Kidney tubule cell (primary cell): ENCODE results near the gene SND1.
A peak's percentile ranks its signal among the peaks of the same experiment; 100 is the strongest.

ENCODE experiments used
- DNase-seq: peaks from one replicate; pipeline ENCODE4 v3.0.0-alpha.2; 2018; ENCODE audit warnings: low spot score

The SND1 gene

DNA sequence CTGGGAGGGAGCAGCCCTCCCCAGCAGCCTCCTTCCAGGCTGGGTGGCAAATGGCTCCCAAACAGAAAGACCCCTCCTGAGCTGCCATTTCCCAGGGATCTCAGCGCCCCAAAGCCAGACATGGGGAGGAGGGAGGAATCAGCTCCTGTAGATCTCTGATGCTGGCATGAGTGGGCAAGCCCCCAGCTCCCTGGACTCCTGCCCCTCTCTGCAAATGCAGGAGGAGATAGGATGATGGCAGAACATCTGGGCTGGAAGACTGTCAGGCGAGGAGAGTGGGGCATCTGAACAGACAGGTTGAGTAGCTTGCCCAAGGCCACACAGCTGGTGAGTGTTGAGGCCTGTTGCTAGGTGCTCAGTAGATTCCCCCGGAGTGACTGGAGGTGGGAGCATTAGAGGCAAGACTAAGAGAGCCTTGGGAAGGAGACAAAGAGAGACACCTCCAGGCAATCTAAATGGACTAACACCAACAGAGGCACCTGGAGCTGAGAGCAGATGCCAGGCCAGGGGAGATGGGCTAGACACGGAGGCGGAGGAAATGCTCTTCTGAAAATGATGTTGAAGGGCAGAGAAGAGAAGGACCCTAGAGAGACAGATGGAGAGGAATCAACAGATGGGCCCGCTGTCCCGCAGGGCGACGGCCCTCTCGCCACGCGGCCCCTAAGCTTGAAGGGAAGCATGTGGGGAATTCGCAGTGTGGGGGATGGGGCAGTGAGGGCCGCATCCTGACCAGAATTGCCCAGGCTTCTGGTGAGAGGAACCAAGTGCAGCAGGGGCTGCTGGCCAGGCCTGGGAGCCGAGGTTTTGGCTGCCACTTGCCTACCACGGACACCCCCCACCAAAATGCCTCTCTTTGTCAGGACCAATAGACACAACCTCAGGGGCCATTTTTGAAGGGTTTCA lies 464.1 kb downstream of the SND1 start:
- DNase-seq = no peak

DNA sequence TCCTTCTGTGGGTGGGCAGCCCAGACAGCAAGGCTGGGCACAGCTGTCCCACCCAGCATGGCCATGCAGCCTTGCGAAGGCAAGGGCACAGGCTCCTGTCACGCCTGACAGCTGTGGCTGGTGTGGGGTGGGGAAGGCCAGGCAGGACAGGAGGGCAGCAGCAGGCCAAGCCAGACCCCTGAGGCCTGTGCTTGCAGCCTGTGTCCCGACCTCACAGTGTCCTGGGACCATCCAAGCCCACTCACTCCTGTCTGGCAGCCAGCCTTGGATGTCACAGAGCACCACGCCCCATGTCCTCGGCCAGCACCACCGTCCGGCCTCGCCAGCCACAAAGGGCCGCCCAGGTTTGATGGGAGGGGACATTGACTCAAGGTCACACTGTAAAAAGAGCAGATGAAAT lies 464.7 kb downstream of the SND1 start:
- no peak for DNase-seq

DNA sequence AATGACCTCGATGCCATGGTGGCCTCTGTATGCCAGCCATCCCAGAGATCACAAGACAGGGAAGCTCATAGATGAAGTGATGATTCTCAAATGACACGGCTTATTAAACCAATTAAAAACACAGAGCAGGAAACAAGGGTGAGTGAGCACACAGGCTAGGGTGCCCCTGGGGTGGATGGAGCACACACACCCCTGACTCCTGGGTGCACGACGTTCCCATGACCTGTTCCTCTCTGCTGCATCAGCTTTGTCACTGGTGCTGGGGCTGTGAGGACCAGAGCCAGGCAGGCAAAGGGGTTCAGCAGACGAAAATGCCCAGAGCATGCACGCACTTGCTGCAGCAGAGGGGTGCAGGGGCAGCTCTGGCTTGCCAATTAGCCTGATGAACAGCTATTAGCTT lies 465.7 kb downstream of the SND1 start:
- DNase-seq = no peak

DNA sequence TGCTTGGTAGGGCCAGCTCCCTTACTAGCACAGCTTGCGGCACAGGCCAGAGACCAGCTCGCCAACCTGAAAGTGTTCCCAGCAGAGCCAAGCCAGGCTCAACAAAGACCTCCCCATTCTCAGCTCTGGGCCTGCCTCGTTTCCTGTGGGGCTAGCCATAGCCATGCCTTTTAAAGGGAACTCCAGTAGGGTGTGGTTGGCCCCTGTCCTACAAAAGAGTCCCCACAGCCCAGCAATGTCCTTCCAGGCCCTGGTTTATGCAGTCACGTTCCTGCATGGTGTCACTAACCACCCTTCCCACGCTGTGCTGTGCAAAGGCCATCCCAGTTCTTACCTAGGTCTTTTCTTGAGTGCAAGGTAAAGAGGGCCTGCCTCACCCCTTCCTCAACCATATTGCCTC lies 467.0 kb downstream of the SND1 start:
- DNase-seq = no peak

DNA sequence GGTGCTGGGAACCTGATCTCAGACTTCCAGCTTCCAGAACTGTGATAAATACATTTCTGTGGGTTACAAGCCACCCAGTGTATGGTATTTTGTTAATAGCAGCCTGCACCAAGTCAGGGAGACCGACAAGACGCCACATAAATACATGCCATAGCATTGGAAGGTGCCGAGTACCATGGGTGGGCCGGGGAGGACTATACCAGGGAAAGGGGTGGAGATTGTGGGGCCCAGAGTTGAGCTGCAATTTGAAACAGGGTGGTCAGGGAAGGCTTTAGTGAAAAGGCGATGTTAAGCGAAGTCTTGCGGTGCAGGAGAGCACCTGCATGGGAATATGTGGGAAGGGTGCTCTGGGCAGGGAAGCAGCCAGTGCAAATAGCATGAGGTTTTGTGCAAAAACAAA lies 468.1 kb downstream of the SND1 start:
- DNase-seq = no peak

DNA sequence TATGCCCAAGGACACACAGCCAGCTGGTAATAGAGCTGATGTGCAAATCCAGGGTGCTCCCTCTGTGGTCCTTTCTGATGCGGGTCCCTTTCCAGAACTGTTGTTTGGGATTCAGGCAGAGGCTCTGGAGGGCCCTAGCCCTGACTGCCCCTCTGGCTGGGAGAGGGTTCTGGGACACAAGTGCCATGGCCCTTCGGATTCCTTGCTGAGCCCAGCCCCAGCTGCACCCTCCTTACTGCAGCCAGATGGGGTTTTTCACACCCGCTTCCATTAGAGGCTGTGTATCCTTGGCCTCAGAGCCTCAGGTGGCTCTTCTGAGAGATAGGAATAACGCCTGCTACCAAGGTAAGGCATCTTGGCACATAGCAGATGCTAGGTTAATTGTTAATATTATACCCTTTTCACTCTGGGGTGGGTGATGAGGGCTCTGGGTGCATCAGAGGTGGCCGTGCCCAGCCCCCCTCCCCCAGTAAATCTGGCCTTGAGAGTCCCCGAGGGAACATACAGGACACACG lies 469.0 kb downstream of the SND1 start:
- no peak for DNase-seq

DNA sequence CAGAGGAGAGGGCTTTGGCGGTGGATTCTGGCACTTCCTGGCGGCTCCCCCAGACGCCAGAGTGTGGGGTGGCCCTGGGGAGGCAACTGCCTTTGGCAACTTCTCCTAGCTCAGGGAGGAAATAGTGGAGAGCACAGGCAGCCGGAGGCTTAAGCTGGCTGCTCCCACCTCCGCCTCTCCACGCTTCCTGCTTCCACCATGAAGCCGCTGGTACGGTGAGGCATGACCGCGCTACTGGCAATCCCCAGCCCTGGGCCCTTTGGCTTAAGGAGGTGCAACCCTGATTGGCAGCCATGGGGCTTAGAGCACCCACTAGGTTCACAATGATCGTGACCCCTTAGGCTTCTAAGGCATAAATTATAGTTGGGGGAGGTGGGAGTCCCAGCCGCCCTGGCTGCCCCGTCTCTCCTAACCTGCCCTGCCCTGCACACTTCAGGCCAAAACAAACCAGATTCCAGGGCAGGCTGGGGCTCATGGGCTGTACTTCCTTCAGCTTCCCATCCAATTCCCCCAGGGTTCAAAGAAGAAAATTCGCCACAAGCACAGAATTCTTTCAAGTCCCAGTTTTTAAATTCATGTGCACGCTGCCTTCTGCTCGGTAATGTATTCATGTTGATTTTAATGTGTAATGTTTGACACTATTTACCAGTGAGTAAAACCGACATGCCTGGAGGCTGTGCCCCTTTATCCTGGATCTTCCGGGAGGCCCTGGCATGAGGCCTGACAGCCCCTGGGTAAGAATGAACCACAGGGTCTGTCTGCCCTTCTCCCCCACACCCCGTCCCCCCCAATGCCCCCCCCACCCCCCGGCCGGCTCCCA lies 469.9 kb downstream of the SND1 start:
- DNase-seq = peak; percentile 75

DNA sequence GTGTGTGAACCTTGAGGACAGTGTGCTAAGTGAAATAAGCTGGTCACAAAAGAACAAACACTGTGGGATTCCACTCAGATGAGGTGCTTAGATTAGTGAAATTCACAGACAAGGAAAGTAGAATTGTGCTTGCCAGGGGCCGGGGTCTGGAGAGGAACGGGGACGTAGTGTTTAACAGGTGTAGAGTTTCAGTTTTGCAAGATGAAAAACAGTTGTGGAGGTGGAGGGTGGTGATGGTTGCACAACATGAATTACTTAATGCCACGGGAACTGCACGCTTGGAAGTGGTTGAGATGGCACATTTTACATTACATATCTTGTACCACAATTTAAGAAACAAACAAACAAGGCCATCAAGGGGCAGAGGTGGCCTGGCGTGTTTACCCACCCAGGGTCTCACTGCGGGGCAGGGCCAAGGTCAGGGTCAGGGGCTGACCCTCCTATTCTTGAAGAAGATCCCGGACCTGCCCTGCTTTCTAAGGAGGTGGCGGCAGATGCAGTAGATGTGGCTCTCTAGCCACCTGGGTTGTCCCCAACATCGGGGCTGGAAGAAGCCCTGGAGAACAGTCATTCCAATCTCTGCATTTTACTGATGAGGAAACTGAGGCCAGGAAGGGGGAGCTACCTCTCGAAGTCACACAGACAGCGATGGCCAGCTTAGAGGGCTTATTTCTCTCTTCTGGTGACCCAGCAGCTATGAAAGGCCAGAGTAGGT lies 470.7 kb downstream of the SND1 start:
- DNase-seq = no peak

DNA sequence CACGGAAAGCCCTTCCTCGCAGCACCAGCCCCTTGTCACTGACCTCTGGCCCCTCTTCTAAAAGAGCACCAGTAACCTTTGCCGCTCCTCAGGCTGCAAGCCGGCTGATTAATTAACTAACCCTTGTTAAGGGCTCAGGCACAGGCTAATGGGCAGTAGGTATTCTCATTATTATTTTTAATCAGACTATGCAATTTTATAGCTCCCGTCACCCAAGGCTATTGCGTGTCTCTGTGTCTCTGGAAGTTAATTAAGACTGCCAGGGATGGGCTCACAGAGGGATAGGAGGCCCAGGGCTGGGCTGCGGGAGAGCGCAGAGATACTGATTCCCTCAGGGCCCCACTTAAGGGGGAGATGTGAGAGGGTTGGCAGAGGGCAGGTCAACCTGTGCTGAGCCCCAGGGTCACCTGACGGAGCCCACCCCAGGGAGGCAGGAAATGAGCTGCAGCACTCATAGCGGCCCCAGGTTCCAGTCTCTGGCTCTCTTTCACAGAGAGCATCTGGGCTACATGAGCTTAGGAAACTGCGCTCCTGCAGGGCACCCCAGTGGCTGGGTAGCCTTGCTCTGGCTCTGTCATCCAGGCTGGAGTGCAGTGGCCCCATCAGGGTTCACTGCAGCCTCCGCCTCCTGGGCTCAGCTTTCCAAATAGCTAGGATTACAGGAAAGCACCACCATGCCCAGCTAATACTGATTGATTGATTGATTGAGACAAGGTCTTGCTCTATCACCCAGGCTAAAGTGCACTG lies 471.5 kb downstream of the SND1 start:
- no peak for DNase-seq

DNA sequence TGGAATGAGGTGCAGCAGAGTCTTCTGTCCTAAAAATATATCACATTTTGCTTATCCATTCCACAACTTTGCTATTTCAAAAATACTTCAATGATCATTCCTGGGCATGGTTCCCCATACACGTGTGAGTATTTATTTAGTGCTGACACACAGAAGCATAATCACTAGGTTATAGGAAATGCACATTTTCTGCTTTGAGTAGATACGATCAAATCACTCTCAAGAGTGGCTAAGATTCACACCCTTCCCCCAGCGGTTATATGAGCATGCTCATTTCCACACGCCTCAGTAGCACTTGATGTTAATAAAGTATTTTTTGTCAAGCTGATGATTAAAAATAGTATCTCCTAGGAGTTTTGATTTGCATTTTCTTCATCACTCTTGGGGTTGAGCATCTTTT lies 472.8 kb downstream of the SND1 start:
- no peak for DNase-seq

DNA sequence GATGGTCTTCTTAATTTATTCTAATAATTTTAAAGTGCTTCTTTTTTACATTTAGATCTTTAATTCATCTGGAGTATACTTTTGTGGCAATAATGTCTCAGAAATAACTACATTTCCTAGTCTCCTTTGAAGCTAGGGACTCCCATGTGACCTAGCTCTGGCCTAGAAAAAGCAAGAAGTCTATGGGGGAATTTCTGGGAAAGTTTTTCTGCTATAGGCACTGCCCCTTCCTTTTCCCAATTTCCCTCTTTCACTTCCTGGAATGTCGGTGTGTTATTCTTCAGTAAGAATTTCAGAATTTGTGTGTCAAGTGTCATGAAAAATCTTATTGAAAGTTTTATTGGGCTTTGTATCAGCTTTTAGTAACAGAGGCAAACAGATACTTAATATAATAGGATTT lies 473.8 kb downstream of the SND1 start:
- DNase-seq = no peak

DNA sequence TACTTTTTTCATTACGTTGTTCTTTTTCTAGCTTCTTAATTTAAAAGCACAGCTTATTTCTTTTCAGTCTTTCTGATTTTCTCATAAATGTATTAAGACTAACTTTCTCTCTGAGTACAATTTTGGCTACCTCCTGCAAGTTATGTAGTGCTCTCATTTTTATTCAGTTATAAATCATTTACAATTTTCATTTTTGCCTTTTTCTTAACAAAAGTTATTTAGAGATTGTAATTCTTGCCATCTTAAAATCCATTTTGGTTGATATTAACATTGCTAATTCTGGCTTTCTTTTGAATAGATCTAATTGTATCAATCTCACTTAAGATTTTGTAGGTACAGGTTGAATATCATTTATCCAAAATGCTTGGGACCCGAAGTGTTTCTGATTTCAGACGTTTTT lies 476.4 kb downstream of the SND1 start:
- DNase-seq = no peak

DNA sequence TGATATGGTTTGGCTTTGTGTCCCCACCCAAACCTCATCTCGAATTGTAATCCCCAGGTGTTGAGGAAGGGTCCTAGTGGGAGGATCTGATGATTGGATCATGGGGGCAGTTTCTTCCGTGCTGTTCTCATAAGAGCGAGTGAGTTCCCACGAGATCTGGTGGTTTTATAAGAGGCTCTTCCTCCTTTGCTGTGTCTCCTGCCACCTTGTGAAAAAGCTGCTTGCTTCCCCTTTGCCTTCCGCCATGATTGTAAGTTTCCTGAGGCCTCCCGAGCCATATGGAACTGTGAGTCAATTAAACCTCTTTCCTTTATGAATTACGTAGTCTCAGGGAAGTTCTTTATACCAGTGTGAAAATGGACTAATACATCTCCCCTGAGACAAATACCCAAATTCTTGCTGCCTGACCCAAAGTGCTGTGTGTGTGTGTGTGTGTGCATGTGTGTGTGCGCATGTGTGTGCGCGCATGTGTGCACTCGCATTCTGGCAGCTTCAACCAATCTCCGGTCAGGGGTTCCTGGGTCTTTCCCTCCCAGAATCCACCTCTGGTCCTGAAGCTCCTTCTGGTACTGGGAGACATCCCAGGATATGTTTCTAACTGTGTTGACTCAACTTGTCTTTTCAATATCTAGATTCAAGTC lies 477.4 kb downstream of the SND1 start:
- no peak for DNase-seq

DNA sequence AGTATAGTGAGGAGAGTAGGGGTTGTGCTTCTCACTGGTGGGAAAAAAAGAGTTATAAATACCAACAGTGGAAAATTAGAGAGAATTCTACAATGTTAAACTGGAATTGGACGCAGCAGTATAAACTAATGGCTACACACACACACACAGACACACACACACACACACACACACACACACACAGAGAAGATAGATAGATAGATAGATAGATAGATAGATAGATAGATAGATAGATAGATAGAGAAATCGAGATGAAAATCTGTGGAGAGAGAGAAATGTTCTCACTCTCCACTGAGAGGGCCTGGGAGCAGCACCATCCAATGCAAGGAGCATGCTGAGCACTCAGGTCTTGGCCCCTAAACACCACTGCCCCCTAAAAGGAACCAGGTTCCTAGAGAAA lies 479.1 kb downstream of the SND1 start:
- DNase-seq = no peak

DNA sequence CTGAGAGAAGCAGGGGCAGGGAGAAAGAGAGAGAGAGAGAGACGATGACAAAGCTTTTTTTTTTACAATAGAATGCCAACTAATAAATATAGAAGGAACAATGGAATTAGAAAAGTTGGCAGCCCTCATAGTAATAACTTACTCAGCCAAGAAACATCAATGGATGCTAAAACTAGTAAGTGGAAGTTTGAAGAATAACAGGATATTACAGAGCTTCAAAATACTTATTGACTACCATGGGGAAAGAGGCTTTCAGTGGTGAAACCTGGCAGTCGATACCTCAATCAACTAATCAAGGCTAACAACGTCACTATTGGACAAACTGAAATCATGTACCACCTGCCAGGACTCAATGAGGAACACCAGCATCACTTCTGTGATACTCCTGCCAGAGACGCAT lies 479.7 kb downstream of the SND1 start:
- DNase-seq = no peak

DNA sequence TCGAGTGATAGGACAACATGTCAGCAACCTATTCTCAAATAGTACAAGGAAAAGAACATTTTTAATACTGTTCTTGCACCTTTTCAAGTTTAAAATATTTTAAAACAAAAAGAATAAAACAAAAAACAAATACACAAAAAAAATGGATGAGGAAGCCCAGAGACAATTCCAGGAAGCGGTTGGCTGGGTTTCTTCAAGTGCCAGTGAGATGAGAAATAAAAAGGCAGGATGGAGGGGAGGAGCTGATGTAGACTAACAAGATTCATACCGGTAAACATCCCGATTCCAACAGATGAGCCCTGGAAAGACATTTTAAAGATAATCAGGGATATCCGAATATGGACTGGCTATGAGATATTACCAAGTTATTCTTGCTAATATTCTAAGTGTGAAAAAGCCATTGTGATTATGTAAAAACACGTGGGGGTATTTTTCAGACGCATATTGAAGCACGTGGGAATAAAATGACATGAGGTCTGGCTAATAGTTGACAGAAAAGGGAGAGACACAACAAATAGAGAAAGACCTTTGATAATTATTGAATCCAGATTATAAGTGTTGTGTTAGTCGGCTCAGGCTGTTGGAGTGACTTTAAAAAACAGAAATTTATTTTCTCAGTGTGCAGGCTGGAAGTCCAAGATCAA lies 480.6 kb downstream of the SND1 start:
- DNase-seq = no peak

DNA sequence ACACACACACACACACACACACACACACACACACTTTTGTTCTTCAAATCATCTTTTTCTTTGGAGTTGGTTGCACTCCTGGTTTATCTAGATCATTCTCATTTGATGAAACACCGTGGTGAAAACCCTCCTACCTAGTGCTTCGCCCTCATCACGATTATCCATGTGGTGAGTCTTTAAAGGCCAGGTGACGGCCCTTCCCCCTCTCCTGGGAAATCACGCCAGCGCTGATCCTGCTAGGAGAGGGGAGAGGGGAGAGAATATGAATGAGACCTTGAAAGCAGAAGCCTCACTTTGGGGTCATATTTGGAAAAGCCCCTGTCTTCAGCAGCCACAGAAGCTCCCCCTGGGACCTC lies 483.1 kb downstream of the SND1 start:
- DNase-seq = no peak

DNA sequence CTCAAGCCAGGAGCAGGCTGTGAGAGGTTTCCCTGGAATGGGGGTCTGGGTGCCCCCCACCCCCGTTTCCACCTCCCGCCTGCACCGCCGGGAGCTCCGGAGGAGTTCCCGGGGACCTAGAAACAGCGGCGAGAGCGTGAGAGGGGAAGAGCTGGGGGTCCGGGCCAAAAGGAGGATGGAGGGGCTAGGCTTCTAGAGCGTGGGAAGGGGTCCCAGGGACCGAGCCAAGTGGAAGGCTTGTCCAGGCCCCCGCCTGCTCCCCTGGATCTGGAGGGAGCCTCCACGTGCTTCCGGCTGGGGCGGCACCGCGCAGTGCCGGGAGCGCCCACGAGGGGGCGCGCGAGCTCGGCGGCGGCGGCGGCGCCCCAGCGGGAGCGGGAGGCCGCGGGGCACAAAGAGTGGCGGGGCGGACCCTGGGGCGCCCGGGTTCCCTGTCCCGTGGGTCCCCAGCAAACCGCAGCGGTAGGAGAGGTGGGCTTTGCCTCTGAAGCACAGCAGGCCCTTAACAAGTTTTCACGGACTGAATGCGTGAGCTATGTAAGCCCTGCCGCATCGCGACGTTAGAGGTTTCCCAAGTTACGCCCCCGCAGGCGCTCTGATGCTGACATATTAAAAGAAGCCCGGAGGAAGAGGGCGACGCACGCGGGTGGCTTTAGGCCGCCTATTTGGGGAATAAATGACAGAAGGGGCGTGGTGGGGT lies 483.7 kb downstream of the SND1 start:
- peak; percentile 54 for DNase-seq

DNA sequence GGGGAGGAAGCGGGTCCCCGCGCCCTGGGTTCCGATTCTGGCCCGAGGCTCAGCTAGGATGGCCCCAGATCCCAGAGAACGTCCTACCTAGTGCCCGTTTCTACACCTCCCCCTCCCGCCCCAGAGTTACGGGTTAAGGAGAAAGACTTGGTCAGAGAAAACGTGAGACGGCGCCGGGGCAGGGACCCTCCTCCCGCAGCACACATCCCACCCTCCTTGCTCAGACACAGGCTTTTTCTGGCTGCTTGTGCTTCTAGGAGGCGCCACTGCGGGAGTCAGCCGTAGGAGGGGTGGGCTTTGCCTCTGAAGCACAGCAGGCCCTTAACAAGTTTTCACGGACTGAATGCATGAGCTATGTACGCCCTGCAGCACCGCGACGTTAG lies 484.2 kb downstream of the SND1 start:
- DNase-seq = no peak

DNA sequence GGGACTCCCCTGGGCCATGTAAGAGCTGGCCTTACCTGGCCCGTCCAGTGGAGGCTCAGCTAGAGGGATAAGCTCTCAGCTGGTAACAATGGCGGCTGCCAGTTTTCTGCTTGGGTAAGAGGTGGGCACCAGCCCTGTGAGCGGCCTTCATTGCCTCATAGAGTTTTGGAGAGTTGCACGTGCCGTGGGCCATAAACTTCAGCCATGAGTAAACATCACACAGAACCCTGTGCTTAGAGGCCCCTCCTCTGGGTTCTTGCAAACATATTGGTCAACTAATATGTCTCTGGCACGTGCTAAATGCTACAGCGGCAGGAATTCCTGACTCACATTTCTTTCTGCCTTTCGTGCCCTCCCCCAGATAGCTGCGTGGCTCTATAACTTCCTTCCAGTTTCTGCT lies 485.2 kb downstream of the SND1 start:
- DNase-seq = peak; percentile 56
